Neural cell (in vitro differentiated cells): Measurements from ENCODE around the gene KLK11. TPM values are rescaled to one million over a fixed set of nuclear protein-coding genes. Genes with fewer than 3 reads are reported as not detected.

Experiments used
- H2AFZ ChIP-seq: fragments of 200-600, 300-800 bp; sonication (generic), shearing (Covaris generic); 2 replicates; pipeline ENCODE4 v1.6.0; 2014; ENCODE audit warnings: low read depth, mild to moderate bottlenecking, antibody characterized with exemption, low read length, moderate library complexity
- H3F3A ChIP-seq: fragments of 200-600 bp; shearing (Covaris generic); 2 replicates; pipeline ENCODE4 v1.6.1; 2016; ENCODE audit warnings: mild to moderate bottlenecking, moderate library complexity, mixed read lengths, antibody characterized with exemption, low read length; ENCODE audit not compliant: insufficient read depth, poor library complexity, severe bottlenecking
- H3K27ac ChIP-seq: fragments of 200-600, 300-800 bp; sonication (generic), shearing (Covaris generic); 2 replicates; pipeline ENCODE4 v1.5.1; 2014; ENCODE audit warnings: mild to moderate bottlenecking, low read length, moderate library complexity
- H3K27me3 ChIP-seq: fragments of 300-800, 200-600 bp; sonication (generic), shearing (Covaris generic); 2 replicates; pipeline ENCODE4 v1.6.0; 2014; ENCODE audit warnings: mild to moderate bottlenecking, low read depth, low read length, moderate library complexity; ENCODE audit not compliant: insufficient read depth
- H3K36me3 ChIP-seq: fragments of 300-800, 200-600 bp; sonication (generic), shearing (Covaris generic); 2 replicates; pipeline ENCODE4 v1.5.1; 2014; ENCODE audit warnings: mild to moderate bottlenecking, antibody characterized with exemption, low read length, moderate library complexity; ENCODE audit not compliant: insufficient read depth
- H3K4me2 ChIP-seq: fragments of 300-800, 200-600 bp; sonication (generic), shearing (Covaris generic); 2 replicates; pipeline ENCODE4 v1.6.0; 2014; ENCODE audit warnings: mild to moderate bottlenecking, low read length
- H3K4me3 ChIP-seq: fragments of 300-800, 200-600 bp; sonication (generic), shearing (Covaris generic); 2 replicates; pipeline ENCODE4 v1.5.1; 2014; ENCODE audit warnings: mild to moderate bottlenecking, low read length, moderate library complexity
- H3K79me2 ChIP-seq: fragments of 200-600 bp; shearing (Covaris generic); replicated peaks from 2 replicates; pipeline ENCODE4 v1.6.0; 2014; ENCODE audit warnings: mild to moderate bottlenecking, low read length, moderate library complexity; ENCODE audit not compliant: insufficient read depth
- H3K9ac ChIP-seq: fragments of 300-800, 200-600 bp; sonication (generic), shearing (Covaris generic); 2 replicates; pipeline ENCODE4 v1.6.1; 2016; ENCODE audit warnings: mild to moderate bottlenecking, low read length, mixed read lengths
- H3K9me2 ChIP-seq: fragments of 200-600 bp; shearing (Covaris generic); 2 replicates; pipeline ENCODE4 v1.6.1; 2016; ENCODE audit warnings: mild to moderate bottlenecking, low read length, mixed read lengths; ENCODE audit not compliant: insufficient read depth
- H3K9me3 ChIP-seq: fragments of 200-600, 300-800 bp; sonication (generic), shearing (Covaris generic); 2 replicates; pipeline ENCODE4 v1.6.1; 2016; ENCODE audit warnings: mild to moderate bottlenecking, mixed run types, low read length, moderate library complexity, mixed read lengths
- H4K20me1 ChIP-seq: fragments of 200-600 bp; shearing (Covaris generic); 2 replicates; pipeline ENCODE4 v1.6.1; 2016; ENCODE audit warnings: mild to moderate bottlenecking, mixed run types; ENCODE audit not compliant: insufficient read depth
- EP300 ChIP-seq: fragments of 450-650 bp; conservative IDR thresholded peaks from 2 replicates; pipeline ENCODE4 v1.6.1; 2014; ENCODE audit warnings: antibody characterized with exemption, mild to moderate bottlenecking, moderate library complexity; ENCODE audit not compliant: poor library complexity, severe bottlenecking
- EZH2 ChIP-seq: fragments of 200-600, 300-800 bp; shearing (Covaris generic), sonication (generic); IDR thresholded peaks from 2 replicates; pipeline ENCODE4 v1.6.1; 2014; ENCODE audit warnings: antibody characterized with exemption, low read length, borderline replicate concordance, mild to moderate bottlenecking; ENCODE audit not compliant: insufficient read depth, poor library complexity, severe bottlenecking
- MXI1 ChIP-seq: fragments of 450-650 bp; conservative IDR thresholded peaks from 2 replicates; pipeline ENCODE4 v1.6.1; 2014; ENCODE audit warnings: antibody characterized with exemption, mild to moderate bottlenecking; ENCODE audit not compliant: poor library complexity, severe bottlenecking
- POLR2AphosphoS5 ChIP-seq: IDR thresholded peaks from 2 replicates; pipeline ENCODE4 v1.6.1; 2012
- RAD21 ChIP-seq: fragments of 450-650 bp; conservative IDR thresholded peaks from 2 replicates; pipeline ENCODE4 v1.6.1; 2014; ENCODE audit warnings: antibody characterized with exemption, mild to moderate bottlenecking, moderate library complexity
- SMC3 ChIP-seq: fragments of 450-650 bp; conservative IDR thresholded peaks from 2 replicates; pipeline ENCODE4 v1.6.1; 2014; ENCODE audit warnings: antibody characterized with exemption, mild to moderate bottlenecking, moderate library complexity; ENCODE audit not compliant: poor library complexity
- TAF1 ChIP-seq: IDR thresholded peaks from 2 replicates; pipeline ENCODE4 v1.6.1; 2012; ENCODE audit warnings: low read depth
- polyA plus RNA-seq: library from polyadenylated mRNA; depleted of rRNA; stranded (reverse); fragments of >200 nt; gene quantifications from 2 replicates; pipeline ENCODE4 v1.2.3, GENCODE V29; 2014
- TF ChIP-seq, protein P1 (sequence below): IDR thresholded peaks from 2 replicates; pipeline ENCODE4 v1.6.1; 2012; ENCODE audit warnings: borderline replicate concordance
- TF ChIP-seq, protein P2 (sequence below): fragments of 450-650 bp; IDR thresholded peaks from 2 replicates; pipeline ENCODE4 v1.5.1; 2014; ENCODE audit warnings: antibody characterized with exemption, mild to moderate bottlenecking, moderate library complexity; ENCODE audit not compliant: poor library complexity, severe bottlenecking

The KLK11 gene
- polyA plus RNA-seq, 1 donor from 2014 or later: not detected

DNA sequence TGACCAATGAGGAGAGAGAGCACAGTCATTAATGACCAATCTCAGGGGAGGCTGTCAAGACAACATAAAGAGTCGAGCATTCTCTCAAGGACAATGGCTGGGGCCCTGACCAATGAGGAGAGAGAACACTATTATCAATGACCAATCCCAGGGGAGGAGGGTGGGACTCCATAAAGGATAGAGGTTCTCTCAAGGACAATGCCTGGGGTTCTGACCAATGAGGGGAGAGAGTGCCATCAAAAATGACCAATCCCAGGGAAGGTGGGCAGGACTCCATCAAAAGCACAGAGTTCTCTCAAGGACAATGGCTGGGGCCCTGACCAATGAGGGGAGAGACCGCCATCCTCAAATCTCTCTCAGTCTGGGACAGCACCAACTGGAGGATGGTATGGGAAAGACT lies 3.3 kb upstream of the KLK11 start:
- TF ChIP-seq, protein P1, sequence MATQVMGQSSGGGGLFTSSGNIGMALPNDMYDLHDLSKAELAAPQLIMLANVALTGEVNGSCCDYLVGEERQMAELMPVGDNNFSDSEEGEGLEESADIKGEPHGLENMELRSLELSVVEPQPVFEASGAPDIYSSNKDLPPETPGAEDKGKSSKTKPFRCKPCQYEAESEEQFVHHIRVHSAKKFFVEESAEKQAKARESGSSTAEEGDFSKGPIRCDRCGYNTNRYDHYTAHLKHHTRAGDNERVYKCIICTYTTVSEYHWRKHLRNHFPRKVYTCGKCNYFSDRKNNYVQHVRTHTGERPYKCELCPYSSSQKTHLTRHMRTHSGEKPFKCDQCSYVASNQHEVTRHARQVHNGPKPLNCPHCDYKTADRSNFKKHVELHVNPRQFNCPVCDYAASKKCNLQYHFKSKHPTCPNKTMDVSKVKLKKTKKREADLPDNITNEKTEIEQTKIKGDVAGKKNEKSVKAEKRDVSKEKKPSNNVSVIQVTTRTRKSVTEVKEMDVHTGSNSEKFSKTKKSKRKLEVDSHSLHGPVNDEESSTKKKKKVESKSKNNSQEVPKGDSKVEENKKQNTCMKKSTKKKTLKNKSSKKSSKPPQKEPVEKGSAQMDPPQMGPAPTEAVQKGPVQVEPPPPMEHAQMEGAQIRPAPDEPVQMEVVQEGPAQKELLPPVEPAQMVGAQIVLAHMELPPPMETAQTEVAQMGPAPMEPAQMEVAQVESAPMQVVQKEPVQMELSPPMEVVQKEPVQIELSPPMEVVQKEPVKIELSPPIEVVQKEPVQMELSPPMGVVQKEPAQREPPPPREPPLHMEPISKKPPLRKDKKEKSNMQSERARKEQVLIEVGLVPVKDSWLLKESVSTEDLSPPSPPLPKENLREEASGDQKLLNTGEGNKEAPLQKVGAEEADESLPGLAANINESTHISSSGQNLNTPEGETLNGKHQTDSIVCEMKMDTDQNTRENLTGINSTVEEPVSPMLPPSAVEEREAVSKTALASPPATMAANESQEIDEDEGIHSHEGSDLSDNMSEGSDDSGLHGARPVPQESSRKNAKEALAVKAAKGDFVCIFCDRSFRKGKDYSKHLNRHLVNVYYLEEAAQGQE: no peak
- no peak for TF ChIP-seq EZH2
- TF ChIP-seq EP300: no peak
- TF ChIP-seq RAD21: no peak
- TF ChIP-seq TAF1: no peak
- TF ChIP-seq SMC3: no peak
- no peak for TF ChIP-seq MXI1
- TF ChIP-seq POLR2AphosphoS5: no peak
- TF ChIP-seq, protein P2, sequence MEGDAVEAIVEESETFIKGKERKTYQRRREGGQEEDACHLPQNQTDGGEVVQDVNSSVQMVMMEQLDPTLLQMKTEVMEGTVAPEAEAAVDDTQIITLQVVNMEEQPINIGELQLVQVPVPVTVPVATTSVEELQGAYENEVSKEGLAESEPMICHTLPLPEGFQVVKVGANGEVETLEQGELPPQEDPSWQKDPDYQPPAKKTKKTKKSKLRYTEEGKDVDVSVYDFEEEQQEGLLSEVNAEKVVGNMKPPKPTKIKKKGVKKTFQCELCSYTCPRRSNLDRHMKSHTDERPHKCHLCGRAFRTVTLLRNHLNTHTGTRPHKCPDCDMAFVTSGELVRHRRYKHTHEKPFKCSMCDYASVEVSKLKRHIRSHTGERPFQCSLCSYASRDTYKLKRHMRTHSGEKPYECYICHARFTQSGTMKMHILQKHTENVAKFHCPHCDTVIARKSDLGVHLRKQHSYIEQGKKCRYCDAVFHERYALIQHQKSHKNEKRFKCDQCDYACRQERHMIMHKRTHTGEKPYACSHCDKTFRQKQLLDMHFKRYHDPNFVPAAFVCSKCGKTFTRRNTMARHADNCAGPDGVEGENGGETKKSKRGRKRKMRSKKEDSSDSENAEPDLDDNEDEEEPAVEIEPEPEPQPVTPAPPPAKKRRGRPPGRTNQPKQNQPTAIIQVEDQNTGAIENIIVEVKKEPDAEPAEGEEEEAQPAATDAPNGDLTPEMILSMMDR: no peak
- Histone ChIP-seq H3K36me3 (no peaks in the 10 kb centered on the region), H3K27me3 (no peaks in the 10 kb centered on the region)

DNA sequence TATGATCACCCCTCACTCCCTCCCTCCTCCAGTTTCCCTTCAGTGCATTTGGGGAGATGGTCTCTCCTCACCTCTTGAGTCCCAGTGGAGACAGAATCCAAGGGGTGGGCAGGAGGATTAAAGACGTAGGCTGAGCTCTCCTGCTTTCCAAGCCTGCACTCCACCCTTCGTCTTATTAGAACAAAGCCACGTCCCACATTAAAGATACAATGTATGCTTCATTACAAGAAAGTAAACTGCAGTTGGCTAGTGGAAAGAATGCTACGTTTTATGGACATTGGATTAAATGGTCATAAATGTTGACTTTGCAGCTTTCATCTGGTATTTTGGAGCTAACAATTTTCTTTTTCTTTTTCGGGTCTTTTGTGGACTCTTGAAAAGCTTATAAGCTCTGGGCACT lies 1.5 kb upstream of the KLK11 start:
- H3K9me2 ChIP-seq: no peaks in the 10 kb centered on the region
- H3K4me3 ChIP-seq: no peak overlapping the region
- H2AFZ ChIP-seq: no peak overlapping the region

More for the DNA sequence above, 3.3 kb upstream of the KLK11 start:
- H4K20me1 ChIP-seq: no peaks in the 10 kb centered on the region
- no peak overlapping the region for H3K4me3 ChIP-seq
- H2AFZ ChIP-seq: no peak overlapping the region
- H3K79me2 ChIP-seq: no peaks in the 10 kb centered on the region
- no peaks in the 10 kb centered on the region for H3K9me3 ChIP-seq
- no peak overlapping the region for H3K27ac ChIP-seq
- H3K9me2 ChIP-seq: no peaks in the 10 kb centered on the region
- no peak overlapping the region for H3K4me2 ChIP-seq
- no peaks in the 10 kb centered on the region for H3F3A ChIP-seq
- H3K9ac ChIP-seq: no peak overlapping the region

More for the DNA sequence above, 1.5 kb upstream of the KLK11 start:
- Histone ChIP-seq H3K79me2 (no peaks in the 10 kb centered on the region), H4K20me1 (no peaks in the 10 kb centered on the region), H3F3A (no peaks in the 10 kb centered on the region), H3K36me3 (no peaks in the 10 kb centered on the region), H3K9me3 (no peaks in the 10 kb centered on the region), H3K9ac (no peak overlapping the region), H3K27ac (no peak overlapping the region), H3K27me3 (no peaks in the 10 kb centered on the region), H3K4me2 (no peak overlapping the region)
- TF ChIP-seq MXI1: no peak
- no peak for TF ChIP-seq SMC3
- TF ChIP-seq, protein P2: no peak
- no peak for TF ChIP-seq POLR2AphosphoS5
- no peak for TF ChIP-seq TAF1
- no peak for TF ChIP-seq RAD21
- TF ChIP-seq, protein P1: no peak
- no peak for TF ChIP-seq EZH2
